Transverse colon (tissue), 4 donors: ENCODE results near the gene ARCN1. TPM values are rescaled to one million over a fixed set of nuclear protein-coding genes. Genes with fewer than 3 reads are reported as not detected.

Experiments used
- DNase-seq: peaks from one replicate; pipeline ENCODE4 v3.0.0-alpha.2; 2019
- H3K27ac ChIP-seq, 4 donors: fragments of 200-600 bp; sonication (generic); 2 replicates each; pipeline ENCODE4 v1.5.1; 2016 to 2018; ENCODE audit warnings: inconsistent platforms in 4 of 4
- H3K27me3 ChIP-seq: fragments of 200-600 bp; sonication (generic); 2 replicates; pipeline ENCODE4 v1.5.1; 2017; ENCODE audit warnings: inconsistent platforms
- H3K36me3 ChIP-seq, 4 donors: fragments of 200-600 bp; sonication (generic); 2 replicates each; pipeline ENCODE4 v1.5.1; 2017 to 2019; ENCODE audit warnings: inconsistent platforms in 4 of 4
- H3K4me1 ChIP-seq, 4 donors: fragments of 200-600 bp; sonication (generic); 2 replicates each; pipeline ENCODE4 v1.5.1; 2017 to 2020; ENCODE audit warnings: inconsistent platforms in 4 of 4
- H3K4me3 ChIP-seq, 4 donors: fragments of 200-600 bp; sonication (generic); 1 replicate in 1 of 4; 2 replicates in 3 of 4; pipeline versions ENCODE4 v1.5.1 to v1.6.1; 2017 to 2019; ENCODE audit warnings: inconsistent platforms in 4 of 4
- H3K9me3 ChIP-seq, 2 donors: fragments of 200-600 bp; sonication (generic); 2 replicates each; pipeline ENCODE4 v1.5.1; 2017 to 2019; ENCODE audit warnings: inconsistent platforms in 2 of 2
- EP300 ChIP-seq: sonication (generic); formaldehyde crosslinking; IDR thresholded peaks from one replicate; pipeline ENCODE4 v1.6.1; 2017; ENCODE audit warnings: antibody characterized with exemption, low read depth
- POLR2A ChIP-seq: fragments of 450-650 bp; IDR thresholded peaks from one replicate; pipeline ENCODE4 v1.6.1; 2016; ENCODE audit warnings: antibody characterized with exemption, mild to moderate bottlenecking, moderate library complexity
- POLR2AphosphoS5 ChIP-seq, 3 donors: sonication (generic); formaldehyde crosslinking; IDR thresholded peaks; one replicate each; pipeline ENCODE4 v1.6.1; 2016; ENCODE audit warnings: antibody characterized with exemption in 3 of 3
- WGBS, 2 donors: methylation state at CpG; one replicate each; pipeline ENCODE4 v1.1.5; 2018; ENCODE audit warnings: low coverage in 1 of 2; 5-methylcytosine and 5-hydroxymethylcytosine counted together
- in situ Hi-C, 4 donors: fragments of 200-750 bp; cut with MboI; loops; one replicate each; pipeline versions ENCODE4 v1.15.0 to v1.15.1; 2017; ENCODE audit warnings: low sequenced_read_pairs in 3 of 4, low pct_ligation_motif_present in 1 of 4, low pct_unique_long_range_greater_than_20kb in 1 of 4
- intact Hi-C: fragments of 100-400 bp; cut with DNase I; formaldehyde crosslinking; loops from one replicate; pipeline ENCODE4 v1.15.1; 2023; ENCODE audit warnings: low total_unique reads
- total RNA-seq, 4 donors: library from RNA; depleted of rRNA; stranded (reverse); fragments of >200 nt; gene quantifications; one replicate each; pipeline ENCODE4 v1.1.0, GENCODE V29; 2016
- TF ChIP-seq, protein P1 (sequence below), 5 experiments: fragments of 200-600 bp in 3 of 5; fragments of 450-650 bp in 2 of 5; sonication (generic) in 3 of 5; IDR thresholded peaks; 1 replicate in 2 of 5; 2 replicates in 3 of 5; pipeline ENCODE4 v1.5.1; 2016 to 2017; ENCODE audit warnings: antibody characterized with exemption in 5 of 5, inconsistent platforms in 3 of 5, mild to moderate bottlenecking in 2 of 5, moderate library complexity in 1 of 5

ARCN1 gene
- total RNA-seq, 4 donors from 2014 or later = 27.9 to 80.3 (median 61.0) TPM

DNA sequence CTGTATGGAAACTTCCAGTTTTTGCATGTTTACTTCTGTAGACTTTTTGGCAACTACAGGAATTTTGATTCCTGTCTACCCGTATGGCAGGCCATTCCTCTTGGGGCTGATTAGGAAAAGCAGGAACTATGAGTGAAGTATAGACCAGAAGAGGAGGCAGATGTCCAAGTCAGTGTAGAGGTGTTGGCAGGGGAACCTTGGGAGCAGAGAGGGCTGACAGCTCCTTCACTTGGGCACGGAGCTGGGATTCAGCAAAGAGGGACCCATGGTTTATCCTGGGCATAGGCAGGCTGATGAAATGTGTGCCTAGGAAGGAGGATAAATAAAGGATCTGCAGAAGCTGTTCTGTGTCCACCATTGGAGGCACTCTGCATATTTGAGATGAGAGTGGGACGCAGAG is 74.2 kb downstream of the ARCN1 start:
- in situ Hi-C loops = no loop called here
- Histone ChIP-seq H3K4me3 (no peak overlapping the region), H3K36me3 (peaks cover 0 to 55% (median 19%) of the 10 kb centered on the region in 4 donors)

DNA sequence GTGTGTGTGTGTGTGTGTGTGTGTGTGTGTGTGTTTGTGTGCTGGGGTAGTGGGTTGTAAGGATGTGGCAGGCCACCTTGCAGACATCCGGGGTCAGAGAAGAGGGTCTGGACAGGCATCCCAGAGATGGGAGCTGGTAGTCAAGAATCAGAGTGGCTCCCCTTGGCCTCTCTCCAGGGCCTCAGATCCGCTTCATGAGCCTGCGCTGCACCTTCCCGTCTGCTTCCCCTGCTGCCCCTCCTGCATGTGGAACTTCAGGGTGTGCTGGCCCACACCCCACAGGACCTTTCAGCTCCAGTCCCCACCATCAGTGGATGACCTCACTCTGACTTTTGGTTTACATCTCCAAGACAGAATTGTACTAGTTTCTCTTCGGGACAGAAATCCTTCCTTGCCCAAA is 76.1 kb downstream of the ARCN1 start:
- no peak for TF ChIP-seq EP300
- TF ChIP-seq POLR2A = no peak
- TF ChIP-seq, protein P1, sequence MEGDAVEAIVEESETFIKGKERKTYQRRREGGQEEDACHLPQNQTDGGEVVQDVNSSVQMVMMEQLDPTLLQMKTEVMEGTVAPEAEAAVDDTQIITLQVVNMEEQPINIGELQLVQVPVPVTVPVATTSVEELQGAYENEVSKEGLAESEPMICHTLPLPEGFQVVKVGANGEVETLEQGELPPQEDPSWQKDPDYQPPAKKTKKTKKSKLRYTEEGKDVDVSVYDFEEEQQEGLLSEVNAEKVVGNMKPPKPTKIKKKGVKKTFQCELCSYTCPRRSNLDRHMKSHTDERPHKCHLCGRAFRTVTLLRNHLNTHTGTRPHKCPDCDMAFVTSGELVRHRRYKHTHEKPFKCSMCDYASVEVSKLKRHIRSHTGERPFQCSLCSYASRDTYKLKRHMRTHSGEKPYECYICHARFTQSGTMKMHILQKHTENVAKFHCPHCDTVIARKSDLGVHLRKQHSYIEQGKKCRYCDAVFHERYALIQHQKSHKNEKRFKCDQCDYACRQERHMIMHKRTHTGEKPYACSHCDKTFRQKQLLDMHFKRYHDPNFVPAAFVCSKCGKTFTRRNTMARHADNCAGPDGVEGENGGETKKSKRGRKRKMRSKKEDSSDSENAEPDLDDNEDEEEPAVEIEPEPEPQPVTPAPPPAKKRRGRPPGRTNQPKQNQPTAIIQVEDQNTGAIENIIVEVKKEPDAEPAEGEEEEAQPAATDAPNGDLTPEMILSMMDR (IDR thresholded peaks at IDR 0.05) = no peak
- Histone ChIP-seq H3K4me3 (no peak overlapping the region), H3K27ac (no peak overlapping the region), H3K9me3 (no peaks in the 10 kb centered on the region), H3K36me3 (peaks cover 0 to 50% (median 20%) of the 10 kb centered on the region in 4 donors), H3K4me1 (no peaks in the 10 kb centered on the region), H3K27me3 (no peaks in the 10 kb centered on the region)
- in situ Hi-C loops = no loop called here
- no peak for DNase-seq
- WGBS, 2 donors = 79% methylated on average over 5 of the region's 5 CpGs; no CpG with 5 or more reads in 1 of the 2 donors
- intact Hi-C loops = no loop called here

More for the DNA sequence above, 74.2 kb downstream of the ARCN1 start:
- H3K9me3 ChIP-seq = no peaks in the 10 kb centered on the region
- 73 to 75% methylated on average over 3 of the region's 3 CpGs for WGBS, 2 donors
- peaks cover 3 to 9% (median 7%) of the 10 kb centered on the region in 4 donors for H3K4me1 ChIP-seq
- no peak for TF ChIP-seq POLR2AphosphoS5 (IDR thresholded peaks at IDR 0.05)
- TF ChIP-seq, protein P1 (IDR thresholded peaks at IDR 0.05) = no peak
- no peak for TF ChIP-seq POLR2A
- no peak for TF ChIP-seq EP300
- no peak for DNase-seq
- intact Hi-C loops = no loop called here
- H3K27ac ChIP-seq = no peak overlapping the region
- no peaks in the 10 kb centered on the region for H3K27me3 ChIP-seq

DNA sequence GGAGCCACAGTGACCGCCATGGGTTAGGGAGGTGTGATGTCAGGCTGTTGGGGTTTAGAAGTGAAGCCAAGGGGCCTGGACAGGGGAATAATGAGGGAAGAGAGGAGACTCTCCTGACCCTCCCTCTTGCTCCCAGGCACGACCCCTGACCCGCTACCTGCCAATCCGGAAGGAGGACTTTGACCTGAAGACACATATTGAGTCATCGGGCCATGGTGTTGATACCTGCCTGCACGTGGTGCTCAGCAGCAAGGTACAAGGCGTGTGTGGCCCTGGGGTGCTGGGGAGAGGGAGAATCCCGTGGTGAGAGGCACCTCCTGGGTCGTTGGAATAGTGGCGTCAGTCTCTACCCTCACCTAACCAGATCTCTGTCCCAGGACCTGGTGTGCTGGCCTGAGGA is 77.7 kb downstream of the ARCN1 start:
- intact Hi-C loops = no loop called here
- Histone ChIP-seq H3K36me3 (peaks cover 0 to 37% (median 15%) of the 10 kb centered on the region in 4 donors), H3K4me1 (no peaks in the 10 kb centered on the region), H3K4me3 (no peak overlapping the region), H3K27me3 (no peaks in the 10 kb centered on the region), H3K27ac (no peak overlapping the region), H3K9me3 (no peaks in the 10 kb centered on the region)
- no peak for DNase-seq
- TF ChIP-seq POLR2A = no peak
- TF ChIP-seq, protein P1 (IDR thresholded peaks at IDR 0.05) = no peak
- in situ Hi-C loops = no loop called here
- 72% methylated on average over 10 of the region's 10 CpGs; no CpG with 5 or more reads in 1 of the 2 donors for WGBS, 2 donors

DNA sequence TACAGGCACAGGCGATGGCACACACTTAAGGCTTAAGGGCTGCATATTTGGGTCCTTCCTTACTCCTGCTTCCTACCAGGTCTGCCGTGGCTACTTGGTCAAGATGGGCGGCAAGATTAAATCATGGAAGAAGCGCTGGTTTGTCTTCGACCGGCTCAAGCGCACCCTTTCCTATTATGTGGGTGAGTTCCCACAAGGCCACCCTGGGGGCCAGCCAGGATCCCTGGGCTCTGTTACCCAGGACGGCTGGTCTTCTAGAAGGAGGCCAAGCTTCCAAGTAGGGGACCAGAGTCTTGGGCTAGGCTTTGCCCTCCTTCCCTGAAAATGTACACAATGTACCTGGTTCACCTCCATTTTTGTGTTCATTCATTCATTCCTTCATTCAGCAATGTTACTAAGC is 78.2 kb downstream of the ARCN1 start:
- 93% methylated on average over 8 of the region's 8 CpGs; no CpG with 5 or more reads in 1 of the 2 donors for WGBS, 2 donors
- no peaks in the 10 kb centered on the region for H3K9me3 ChIP-seq
- in situ Hi-C loops (no loop called here), intact Hi-C loops (no loop called here)
- no peak for DNase-seq
- H3K27me3 ChIP-seq = no peaks in the 10 kb centered on the region
- H3K4me1 ChIP-seq = no peaks in the 10 kb centered on the region
- H3K27ac ChIP-seq = no peak overlapping the region
- H3K36me3 ChIP-seq = peaks cover 0 to 36% (median 14%) of the 10 kb centered on the region in 4 donors
- TF ChIP-seq, protein P1 (IDR thresholded peaks at IDR 0.05) = no peak
- no peak for TF ChIP-seq EP300
- TF ChIP-seq POLR2A = no peak
- TF ChIP-seq POLR2AphosphoS5 (IDR thresholded peaks at IDR 0.05) = no peak
- no peak overlapping the region for H3K4me3 ChIP-seq
